ENCODE measurements around the gene TMC1.
"Not testable (repeated sequence)": the region's sequence is repeated elsewhere in the genome, so short reads cannot be mapped to it uniquely, and the experiment has no call there.

The TMC1 gene

DNA sequence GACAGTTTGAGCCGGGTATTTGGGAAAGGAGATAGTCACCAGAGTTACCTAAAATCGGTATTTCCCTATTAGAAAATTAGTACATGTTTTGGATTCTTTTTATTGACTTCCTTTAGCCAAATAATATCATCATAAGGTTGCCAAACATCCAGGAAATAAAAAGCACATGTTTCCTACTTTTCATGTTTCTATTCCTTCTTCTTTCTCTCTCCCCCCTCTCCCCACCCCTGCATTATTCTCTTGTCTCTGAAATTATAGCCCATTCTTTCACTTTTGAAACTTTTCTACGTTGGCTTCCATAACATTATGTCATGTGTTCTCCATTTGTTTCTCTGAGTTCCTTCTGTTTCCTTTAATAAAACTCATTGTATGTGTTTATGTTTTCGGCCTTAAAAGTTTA, 269.6 kb downstream of the TMC1 start:
- peaks cover 6% of the 10 kb centered on the region for H3K4me1 ChIP-seq (ENCODE audit: insufficient read depth, poor library complexity, severe bottlenecking)
- DNase-seq (ENCODE audit: low spot score), result no peak
- no peak overlapping the region for H3K27ac ChIP-seq (ENCODE audit: poor library complexity, severe bottlenecking)
- no peaks in the 10 kb centered on the region for H3K9me3 ChIP-seq (ENCODE audit: severe bottlenecking)
- H3K27me3 ChIP-seq (ENCODE audit: insufficient read depth, poor library complexity, severe bottlenecking), result no peaks in the 10 kb centered on the region
- no peaks in the 10 kb centered on the region for H3K36me3 ChIP-seq (ENCODE audit: low read depth)
- no peak overlapping the region for H3K4me3 ChIP-seq (ENCODE audit: severe bottlenecking)
- ATAC-seq (ENCODE audit: low read depth), result no peak
- no peak for TF ChIP-seq CTCF (IDR thresholded peaks at IDR 0.05; ENCODE audit: poor library complexity, severe bottlenecking)

DNA sequence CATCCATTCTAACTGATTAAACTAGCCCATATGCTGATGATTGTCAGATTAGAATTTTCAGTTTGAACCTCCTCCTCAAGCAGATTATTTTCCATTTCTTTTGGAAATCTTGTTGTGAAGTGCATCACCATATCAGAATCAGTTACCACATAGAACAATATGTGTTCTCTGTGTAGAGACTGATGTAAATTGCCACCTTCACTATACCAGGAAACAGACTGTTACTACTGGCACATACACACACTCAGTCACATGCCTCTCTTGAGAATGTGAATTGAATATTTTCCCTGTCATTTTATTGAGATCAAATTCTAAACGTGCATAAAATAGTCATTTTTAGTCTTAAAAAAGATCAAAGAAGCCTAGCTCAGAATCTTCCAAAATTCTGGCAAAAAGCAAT, 270.0 kb downstream of the TMC1 start:
- DNase-seq (ENCODE audit: low spot score) (no peak), ATAC-seq (ENCODE audit: low read depth) (no peak)
- H3K4me1 ChIP-seq (ENCODE audit: insufficient read depth, poor library complexity, severe bottlenecking), result peaks cover 6% of the 10 kb centered on the region
- no peak overlapping the region for H3K4me3 ChIP-seq (ENCODE audit: severe bottlenecking)
- no peaks in the 10 kb centered on the region for H3K27me3 ChIP-seq (ENCODE audit: insufficient read depth, poor library complexity, severe bottlenecking)
- no peak overlapping the region for H3K27ac ChIP-seq (ENCODE audit: poor library complexity, severe bottlenecking)
- H3K36me3 ChIP-seq (ENCODE audit: low read depth), result no peaks in the 10 kb centered on the region
- H3K9me3 ChIP-seq (ENCODE audit: severe bottlenecking), result no peaks in the 10 kb centered on the region
- TF ChIP-seq CTCF (IDR thresholded peaks at IDR 0.05; ENCODE audit: poor library complexity, severe bottlenecking), result no peak

DNA sequence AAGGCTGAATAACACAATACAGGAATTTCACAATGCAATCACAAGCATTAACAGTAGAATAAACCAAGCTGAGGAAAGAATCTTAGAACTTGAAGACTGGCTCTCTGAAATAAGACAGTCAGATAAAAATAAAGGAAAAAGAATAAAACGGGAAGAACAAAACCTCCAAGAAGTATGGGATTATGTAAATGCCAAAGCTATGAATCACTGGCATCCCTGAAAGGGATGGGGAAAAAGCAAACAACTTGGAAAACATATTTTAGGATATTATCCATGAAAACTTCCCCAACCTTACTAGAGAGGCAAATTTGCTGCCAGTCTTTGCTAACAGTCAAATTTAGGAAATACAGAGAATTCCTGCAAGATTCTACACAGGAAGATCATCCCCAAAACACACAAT, 273.5 kb downstream of the TMC1 start:
- H3K4me3 ChIP-seq (ENCODE audit: severe bottlenecking), result no peak overlapping the region
- no peak overlapping the region for H3K27ac ChIP-seq (ENCODE audit: poor library complexity, severe bottlenecking)
- no peaks in the 10 kb centered on the region for H3K9me3 ChIP-seq (ENCODE audit: severe bottlenecking)
- no peaks in the 10 kb centered on the region for H3K36me3 ChIP-seq (ENCODE audit: low read depth)
- no peaks in the 10 kb centered on the region for H3K27me3 ChIP-seq (ENCODE audit: insufficient read depth, poor library complexity, severe bottlenecking)
- no peak for ATAC-seq (ENCODE audit: low read depth)
- TF ChIP-seq CTCF (IDR thresholded peaks at IDR 0.05; ENCODE audit: poor library complexity, severe bottlenecking), result no peak
- no peak for DNase-seq (ENCODE audit: low spot score)
- H3K4me1 ChIP-seq (ENCODE audit: insufficient read depth, poor library complexity, severe bottlenecking), result peaks cover 6% of the 10 kb centered on the region

GRCh38 chr9:72800328-72800994, 279.1 kb downstream of the TMC1 start:
- TF ChIP-seq CTCF (IDR thresholded peaks at IDR 0.05; ENCODE audit: poor library complexity, severe bottlenecking), result no peak
- Histone ChIP-seq H3K36me3 (ENCODE audit: low read depth) (no peaks in the 10 kb centered on the region), H3K9me3 (ENCODE audit: severe bottlenecking) (no peaks in the 10 kb centered on the region), H3K4me1 (ENCODE audit: insufficient read depth, poor library complexity, severe bottlenecking) (no peaks in the 10 kb centered on the region), H3K4me3 (ENCODE audit: severe bottlenecking) (no peak overlapping the region), H3K27ac (ENCODE audit: poor library complexity, severe bottlenecking) (no peak overlapping the region), H3K27me3 (ENCODE audit: insufficient read depth, poor library complexity, severe bottlenecking) (no peaks in the 10 kb centered on the region)
- ATAC-seq (ENCODE audit: low read depth) (no peak), DNase-seq (ENCODE audit: low spot score) (no peak)

DNA sequence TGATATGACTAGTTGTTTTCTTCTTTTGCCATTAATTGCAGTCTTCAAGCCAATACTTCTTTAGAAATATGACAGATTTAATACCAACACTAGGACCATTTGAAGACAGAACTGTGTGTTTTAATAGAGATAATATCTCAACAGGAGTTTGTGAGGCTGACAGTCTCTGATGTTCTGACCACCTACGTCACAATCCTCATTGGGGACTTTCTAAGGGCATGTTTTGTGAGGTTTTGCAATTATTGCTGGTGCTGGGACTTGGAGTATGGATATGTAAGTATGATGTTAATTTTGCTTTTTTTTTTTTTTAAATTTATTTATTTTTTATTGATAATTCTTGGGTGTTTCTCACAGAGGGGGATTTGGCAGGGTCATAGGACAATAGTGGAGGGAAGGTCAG, 283.8 kb downstream of the TMC1 start:
- no peaks in the 10 kb centered on the region for H3K9me3 ChIP-seq (ENCODE audit: severe bottlenecking)
- no peaks in the 10 kb centered on the region for H3K36me3 ChIP-seq (ENCODE audit: low read depth)
- no peak overlapping the region for H3K4me3 ChIP-seq (ENCODE audit: severe bottlenecking)
- no peaks in the 10 kb centered on the region for H3K4me1 ChIP-seq (ENCODE audit: insufficient read depth, poor library complexity, severe bottlenecking)
- TF ChIP-seq CTCF (IDR thresholded peaks at IDR 0.05; ENCODE audit: poor library complexity, severe bottlenecking), result no peak
- no peak overlapping the region for H3K27ac ChIP-seq (ENCODE audit: poor library complexity, severe bottlenecking)
- DNase-seq (ENCODE audit: low spot score) (no peak), ATAC-seq (ENCODE audit: low read depth) (no peak)
- no peaks in the 10 kb centered on the region for H3K27me3 ChIP-seq (ENCODE audit: insufficient read depth, poor library complexity, severe bottlenecking)

DNA sequence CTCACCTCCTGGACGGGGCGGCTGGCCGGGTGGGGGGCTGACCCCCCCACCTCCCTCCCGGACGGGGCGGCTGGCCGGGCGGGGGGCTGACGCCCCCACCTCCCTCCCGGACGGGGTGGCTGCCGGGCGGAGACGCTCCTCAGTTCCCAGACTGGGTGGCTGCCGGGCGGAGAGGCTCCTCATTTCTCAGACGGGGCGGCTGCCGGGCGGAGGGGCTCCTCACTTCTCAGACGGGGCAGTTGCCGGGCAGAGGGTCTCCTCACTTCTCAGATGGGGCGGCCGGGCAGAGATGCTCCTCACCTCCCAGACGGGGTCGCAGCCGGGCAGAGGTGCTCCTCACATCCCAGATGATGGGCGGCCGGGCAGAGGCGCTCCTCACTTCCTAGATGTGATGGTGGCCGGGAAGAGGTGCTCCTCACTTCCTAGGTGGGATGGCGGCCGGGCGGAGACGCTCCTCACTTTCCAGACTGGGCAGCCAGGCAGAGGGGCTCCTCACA, 285.0 kb downstream of the TMC1 start:
- H3K9me3 ChIP-seq (ENCODE audit: severe bottlenecking); H3K36me3 ChIP-seq (ENCODE audit: low read depth); H3K27me3 ChIP-seq (ENCODE audit: insufficient read depth, poor library complexity, severe bottlenecking); H3K4me1 ChIP-seq (ENCODE audit: insufficient read depth, poor library complexity, severe bottlenecking); H3K4me3 ChIP-seq (ENCODE audit: severe bottlenecking); H3K27ac ChIP-seq (ENCODE audit: poor library complexity, severe bottlenecking); DNase-seq (ENCODE audit: low spot score); ATAC-seq (ENCODE audit: low read depth): not testable (repeated sequence)
